OCI-LY1 (cell line): ENCODE results near the gene ABCB11.

Experiments used
- CTCF ChIP-seq: fragments of 200-600 bp; sonication (generic), shearing (Covaris generic); IDR thresholded peaks from 2 replicates; pipeline ENCODE4 v1.5.1; 2017; ENCODE audit warnings: mild to moderate bottlenecking, antibody characterized with exemption, low read length, moderate library complexity, mixed read lengths
- EZH2 ChIP-seq: fragments of 200-600 bp; sonication (generic), shearing (Covaris generic); IDR thresholded peaks from 2 replicates; pipeline ENCODE4 v1.8.0; 2017; ENCODE audit warnings: borderline replicate concordance, mixed run types, mild to moderate bottlenecking, antibody characterized with exemption, low read length, moderate library complexity, mixed read lengths

GRCh38 chr2:168992026-168992425 lies 39.1 kb downstream of the ABCB11 start:
- TF ChIP-seq CTCF (no peak), EZH2 (no peak)
